Measurements from ENCODE around the gene CDK18.

- TF ChIP-seq EZH2 (optimal IDR thresholded peaks at IDR 0.05; ENCODE audit: low read depth, low read length) (no peak), CTCF (IDR thresholded peaks at IDR 0.05; ENCODE audit: low read length) (no peak), EZH2phosphoT487 (IDR thresholded peaks at IDR 0.05; ENCODE audit: low read length) (no peak)
Measured at GRCh38 chr1:205497351-205497750, 7.1 kb upstream of the CDK18 start.
